HEK293 (cell line): ENCODE measurements around the gene SLC10A7.

ENCODE experiments used
- CTCF ChIA-PET: fragments of 350-600 bp; formaldehyde crosslinking; extraction: SDS; loops from one replicate; lab custom pipeline; 2021; ENCODE audit warnings: antibody characterized with exemption; lab: Yijun Ruan, JAX
- POLR2A ChIA-PET: fragments of 300-600 bp; formaldehyde crosslinking; extraction: SDS; loops from one replicate; lab custom pipeline; 2020; ENCODE audit warnings: antibody characterized with exemption, inconsistent platforms; lab: Yijun Ruan, JAX
- H3K27ac ChIP-seq: fragments of 200-500 bp; sonication (Bioruptor generic); 2 replicates; pipeline ENCODE4 v1.5.1; 2014; ENCODE audit warnings: low read depth, low read length, control low read depth, inconsistent platforms; ENCODE audit errors: extremely low read depth
- H3K36me3 ChIP-seq, 2 experiments: fragments of 200-500 bp in 1 of 2; sonication (Bioruptor generic) in 1 of 2; 1 replicate in 1 of 2; 2 replicates in 1 of 2; pipeline ENCODE4 v1.5.1; 2014 to 2017; ENCODE audit warnings: inconsistent platforms in 2 of 2, low read length in 2 of 2; ENCODE audit not compliant: control insufficient read depth in 2 of 2, insufficient read depth in 1 of 2
- H3K4me1 ChIP-seq: fragments of 200-500 bp; sonication (Bioruptor generic); 2 replicates; pipeline ENCODE4 v1.5.1; 2014; ENCODE audit warnings: mild to moderate bottlenecking, low read length, inconsistent platforms; ENCODE audit not compliant: control insufficient read depth, insufficient read depth
- H3K4me3 ChIP-seq: 2 replicates; pipeline ENCODE4 v1.5.1; 2011; ENCODE audit warnings: low read depth, mild to moderate bottlenecking, control low read depth, low read length, moderate library complexity
- H3K9me3 ChIP-seq: fragments of 200-500 bp; sonication (Bioruptor generic); 2 replicates; pipeline ENCODE4 v1.5.1; 2014; ENCODE audit warnings: low read depth, low read length, inconsistent platforms; ENCODE audit not compliant: control insufficient read depth, insufficient read depth
- EGR2 ChIP-seq: fragments of 450-650 bp; formaldehyde crosslinking; IDR thresholded peaks from 2 replicates; pipeline ENCODE4 v1.5.1; 2016; ENCODE audit warnings: low read depth, missing biosample characterization, missing genetic modification characterization
- GLI2 ChIP-seq: fragments of 450-650 bp; formaldehyde crosslinking; IDR thresholded peaks from 2 replicates; pipeline ENCODE4; 2017; ENCODE audit warnings: missing biosample characterization, missing genetic modification characterization, low read depth, borderline replicate concordance
- GLI4 ChIP-seq: fragments of 450-650 bp; formaldehyde crosslinking; IDR thresholded peaks from 2 replicates; pipeline ENCODE4 v1.5.1; 2016; ENCODE audit warnings: missing biosample characterization, missing genetic modification characterization
- GLIS1 ChIP-seq: fragments of 450-650 bp; formaldehyde crosslinking; IDR thresholded peaks from 2 replicates; pipeline ENCODE4 v1.5.1; 2016; ENCODE audit warnings: missing biosample characterization, missing genetic modification characterization
- KLF1 ChIP-seq: fragments of 450-650 bp; formaldehyde crosslinking; IDR thresholded peaks from 2 replicates; pipeline ENCODE4 v1.5.1; 2016; ENCODE audit warnings: missing biosample characterization, missing genetic modification characterization
- MZF1 ChIP-seq: fragments of 450-650 bp; formaldehyde crosslinking; IDR thresholded peaks from 2 replicates; pipeline ENCODE4 v1.5.1; 2017; ENCODE audit warnings: missing biosample characterization, missing genetic modification characterization, borderline replicate concordance
- OSR2 ChIP-seq: fragments of 450-650 bp; formaldehyde crosslinking; IDR thresholded peaks from 2 replicates; pipeline ENCODE4 v1.5.1; 2016; ENCODE audit warnings: missing biosample characterization, missing genetic modification characterization
- REST ChIP-seq: fragments of 450-650 bp; formaldehyde crosslinking; IDR thresholded peaks from 2 replicates; pipeline ENCODE4 v1.5.1; 2016; ENCODE audit warnings: missing biosample characterization, missing genetic modification characterization
- SCRT2 ChIP-seq: fragments of 450-650 bp; formaldehyde crosslinking; IDR thresholded peaks from 2 replicates; pipeline ENCODE4 v1.5.1; 2016; ENCODE audit warnings: missing biosample characterization, missing genetic modification characterization
- SETDB1 ChIP-seq: IDR thresholded peaks from one replicate; pipeline ENCODE4 v1.6.1; 2017; ENCODE audit warnings: mild to moderate bottlenecking, low read length, moderate library complexity, mixed read lengths; ENCODE audit not compliant: insufficient read length
- ZBTB10 ChIP-seq: fragments of 450-650 bp; formaldehyde crosslinking; IDR thresholded peaks from 2 replicates; pipeline ENCODE4 v1.5.1; 2016; ENCODE audit warnings: missing biosample characterization, missing genetic modification characterization
- ZBTB20 ChIP-seq: fragments of 450-650 bp; formaldehyde crosslinking; IDR thresholded peaks from 2 replicates; pipeline ENCODE4 v1.5.1; 2016; ENCODE audit warnings: missing biosample characterization, missing genetic modification characterization
- ZBTB44 ChIP-seq: fragments of 450-650 bp; IDR thresholded peaks from 2 replicates; pipeline ENCODE4 v1.5.1; 2018; ENCODE audit warnings: missing biosample characterization, mild to moderate bottlenecking, missing genetic modification characterization
- ZFP37 ChIP-seq: fragments of 450-650 bp; formaldehyde crosslinking; IDR thresholded peaks from 2 replicates; pipeline ENCODE4 v1.5.1; 2016; ENCODE audit warnings: missing biosample characterization, missing genetic modification characterization
- ZNF140 ChIP-seq: fragments of 450-650 bp; formaldehyde crosslinking; IDR thresholded peaks from 2 replicates; pipeline ENCODE4 v1.5.1; 2016; ENCODE audit warnings: missing biosample characterization, missing genetic modification characterization
- ZNF16 ChIP-seq: fragments of 450-650 bp; formaldehyde crosslinking; IDR thresholded peaks from 2 replicates; pipeline ENCODE4 v1.5.1; 2016; ENCODE audit warnings: low read depth, missing biosample characterization, missing genetic modification characterization
- ZNF184 ChIP-seq: fragments of 450-650 bp; IDR thresholded peaks from 2 replicates; pipeline ENCODE4 v1.5.1; 2018; ENCODE audit warnings: missing biosample characterization, mild to moderate bottlenecking, missing genetic modification characterization
- ZNF19 ChIP-seq: fragments of 450-650 bp; formaldehyde crosslinking; IDR thresholded peaks from 2 replicates; pipeline ENCODE4; 2016; ENCODE audit warnings: missing biosample characterization, missing genetic modification characterization, low read depth
- ZNF302 ChIP-seq: fragments of 450-650 bp; formaldehyde crosslinking; IDR thresholded peaks from 2 replicates; pipeline ENCODE4 v1.5.1; 2016; ENCODE audit warnings: missing biosample characterization, missing genetic modification characterization, low read depth
- ZNF341 ChIP-seq: fragments of 450-650 bp; formaldehyde crosslinking; IDR thresholded peaks from 2 replicates; pipeline ENCODE4; 2016; ENCODE audit warnings: low read depth, missing biosample characterization, missing genetic modification characterization
- ZNF416 ChIP-seq: fragments of 450-650 bp; formaldehyde crosslinking; IDR thresholded peaks from 2 replicates; pipeline ENCODE4 v1.5.1; 2016; ENCODE audit warnings: missing biosample characterization, missing genetic modification characterization
- ZNF488 ChIP-seq: fragments of 450-650 bp; formaldehyde crosslinking; IDR thresholded peaks from 2 replicates; pipeline ENCODE4 v1.5.1; 2016; ENCODE audit warnings: missing biosample characterization, missing genetic modification characterization
- ZNF529 ChIP-seq: fragments of 450-650 bp; formaldehyde crosslinking; IDR thresholded peaks from 2 replicates; pipeline ENCODE4 v1.5.1; 2017; ENCODE audit warnings: missing genetic modification characterization, missing biosample characterization; ENCODE audit not compliant: insufficient replicate concordance
- ZNF621 ChIP-seq: fragments of 450-650 bp; formaldehyde crosslinking; IDR thresholded peaks from 2 replicates; pipeline ENCODE4 v1.5.1; 2017; ENCODE audit warnings: missing biosample characterization, missing genetic modification characterization
- ZNF707 ChIP-seq: fragments of 450-650 bp; formaldehyde crosslinking; IDR thresholded peaks from 2 replicates; pipeline ENCODE4 v1.5.1; 2016; ENCODE audit warnings: missing biosample characterization, missing genetic modification characterization
- ZNF76 ChIP-seq: fragments of 450-650 bp; formaldehyde crosslinking; IDR thresholded peaks from 2 replicates; pipeline ENCODE4; 2016; ENCODE audit warnings: low read depth, missing biosample characterization, missing genetic modification characterization, borderline replicate concordance
- ZNF830 ChIP-seq: fragments of 450-650 bp; IDR thresholded peaks from 2 replicates; pipeline ENCODE4 v1.5.0; 2018; ENCODE audit warnings: missing biosample characterization, missing genetic modification characterization, low read depth, mild to moderate bottlenecking, moderate library complexity
- ZNF837 ChIP-seq: fragments of 450-650 bp; formaldehyde crosslinking; IDR thresholded peaks from 2 replicates; pipeline ENCODE4 v1.5.1; 2016; ENCODE audit warnings: missing biosample characterization, missing genetic modification characterization

The SLC10A7 gene

GRCh38 chr4:146292508-146292907 is 229.2 kb downstream of the SLC10A7 start (continued):
- TF ChIP-seq ZNF529 (tag by site-specific recombination): no peak
- TF ChIP-seq ZNF837: no peak
- no peak for TF ChIP-seq SCRT2 (tag by site-specific recombination)
- no peak for TF ChIP-seq ZBTB10 (tag by site-specific recombination)
- TF ChIP-seq ZNF16 (tag by site-specific recombination): no peak
- TF ChIP-seq ZNF341 (tag by site-specific recombination): no peak
- no peak for TF ChIP-seq GLI4 (tag by site-specific recombination)

GRCh38 chr4:146291313-146291712 is 230.4 kb downstream of the SLC10A7 start:
- TF ChIP-seq ZNF19 (no peak), EGR2 (tag by site-specific recombination) (no peak), GLI2 (tag by site-specific recombination) (no peak), SETDB1 (no peak), ZBTB20 (no peak), REST (no peak), ZNF707 (tag by site-specific recombination) (no peak), ZFP37 (tag by site-specific recombination) (no peak), GLIS1 (tag by site-specific recombination) (no peak)
- no peaks in the 10 kb centered on the region for H3K9me3 ChIP-seq
- no peak overlapping the region for H3K27ac ChIP-seq
- no peak overlapping the region for H3K4me3 ChIP-seq
- ChIA-PET POLR2A (no interaction called here), CTCF (no interaction called here)
- H3K4me1 ChIP-seq: no peaks in the 10 kb centered on the region
- H3K36me3 ChIP-seq: peaks cover 0 to 6% of the 10 kb centered on the region in 2 experiments; a peak in 1 of 3 replicates

- POLR2A ChIA-PET: no interaction called here
- TF ChIP-seq ZBTB44 (no peak), ZNF830 (tag by site-specific recombination) (no peak), ZNF302 (tag by site-specific recombination) (no peak), ZNF416 (tag by site-specific recombination) (no peak), OSR2 (tag by site-specific recombination) (no peak), ZNF140 (tag by site-specific recombination) (no peak), ZNF184 (tag by site-specific recombination) (no peak), MZF1 (tag by site-specific recombination) (no peak), ZNF621 (tag by site-specific recombination) (no peak), KLF1 (no peak), ZNF488 (tag by site-specific recombination) (no peak), ZNF76 (no peak)
- TF ChIP-seq, all 188 proteins: peak for 0
- CTCF ChIA-PET: interaction anchor here (0.6 kb wide), 1 partner anchor 46 kb away, joined by 6 read pairs; no protein-coding TSS in a partner anchor
These were observed 233.5 kb downstream of the SLC10A7 start for GRCh38 chr4:146288193-146288592.

More at GRCh38 chr4:146288193-146288592, 233.5 kb downstream of the SLC10A7 start:
- H3K36me3 ChIP-seq: peaks cover 0 to 6% of the 10 kb centered on the region in 2 experiments; a peak in 1 of 3 replicates
- H3K4me1 ChIP-seq: no peaks in the 10 kb centered on the region
- no peak overlapping the region for H3K4me3 ChIP-seq
- H3K27ac ChIP-seq: no peak overlapping the region
- no peaks in the 10 kb centered on the region for H3K9me3 ChIP-seq
